HG02943 (cell line): ENCODE results near the gene HEATR9.

Source experiments
- ATAC-seq: cut with Tn5 transposase; IDR thresholded peaks from one replicate; pipeline ENCODE4 v1.9.1; 2021; ENCODE audit warnings: mild to moderate bottlenecking, low read depth, moderate library complexity; ENCODE audit not compliant: unreplicated experiment

HEATR9 gene

GRCh38 chr17:35812456-35812855 lies 56.2 kb downstream of the HEATR9 start:
- no peak for ATAC-seq

GRCh38 chr17:35811759-35812158 lies 56.9 kb downstream of the HEATR9 start:
- ATAC-seq: no peak

- ATAC-seq: no peak
These were observed 58.7 kb downstream of the HEATR9 start for GRCh38 chr17:35809855-35810461.

- peak; percentile 94 for ATAC-seq
These were observed 59.5 kb downstream of the HEATR9 start, which contains the start of gene TAF15 for GRCh38 chr17:35808962-35809854. Gene TAF15 (plus strand): TSS chr17:35809484. CDS start chr17:35809570, 86 bp downstream.

DNA sequence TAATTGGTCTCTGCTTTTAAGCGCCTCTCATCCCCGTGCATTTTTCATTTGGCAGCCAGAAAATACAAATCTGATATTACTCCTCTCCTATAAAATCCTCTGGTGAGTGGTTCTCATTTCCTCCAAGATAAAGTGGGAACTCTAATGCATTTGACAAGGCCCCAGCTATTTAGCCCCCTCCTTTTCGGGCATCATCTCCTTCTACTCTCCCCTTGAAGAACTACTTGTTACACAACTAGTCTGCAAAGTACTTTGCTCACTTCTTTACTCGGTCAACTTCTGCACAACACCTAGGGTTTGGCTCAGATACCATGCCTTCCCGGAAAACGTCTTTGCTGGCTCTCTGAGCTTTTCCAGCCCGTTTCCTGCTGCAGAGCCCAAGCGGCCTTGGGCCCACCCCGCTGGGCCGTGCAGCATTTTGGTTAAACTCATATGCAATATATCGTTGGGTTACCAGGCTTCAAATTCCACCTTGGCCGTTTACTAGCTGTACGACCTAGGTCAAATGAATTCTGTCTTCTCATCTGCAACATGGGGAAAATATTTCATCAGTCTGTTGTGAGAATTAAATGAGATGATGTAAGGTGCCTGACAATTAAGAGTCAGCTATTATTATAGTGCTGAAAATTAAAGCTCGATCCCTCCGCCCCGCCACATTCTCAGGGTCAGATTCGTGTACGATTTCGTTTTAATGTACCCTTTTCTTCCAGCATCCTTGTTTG lies 60.3 kb downstream of the HEATR9 start:
- peak; percentile 1 for ATAC-seq

- no peak for ATAC-seq
These were observed 61.1 kb downstream of the HEATR9 start for GRCh38 chr17:35807371-35808144.
